Effector CD4-positive, alpha-beta T cell (primary cell): ENCODE data around the gene LCE3C. TPM values are rescaled to one million over a fixed set of nuclear protein-coding genes. Genes with fewer than 3 reads are reported as not detected.
"Not testable (repeated sequence)": the region's sequence is repeated elsewhere in the genome, so short reads cannot be mapped to it uniquely, and the experiment has no call there.

Experiments
- DNase-seq: peaks from one replicate; pipeline ENCODE4 v3.0.0-alpha.2; 2020
- total RNA-seq: gene quantifications from one replicate; lab custom pipeline; 2026; lab: John Stamatoyannopoulos, UW

LCE3C gene, protein sequence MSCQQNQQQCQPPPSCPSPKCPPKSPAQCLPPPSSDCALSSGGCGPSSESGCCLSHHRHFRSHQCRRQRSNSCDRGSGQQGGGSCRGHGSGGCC
- not detected for total RNA-seq

DNA sequence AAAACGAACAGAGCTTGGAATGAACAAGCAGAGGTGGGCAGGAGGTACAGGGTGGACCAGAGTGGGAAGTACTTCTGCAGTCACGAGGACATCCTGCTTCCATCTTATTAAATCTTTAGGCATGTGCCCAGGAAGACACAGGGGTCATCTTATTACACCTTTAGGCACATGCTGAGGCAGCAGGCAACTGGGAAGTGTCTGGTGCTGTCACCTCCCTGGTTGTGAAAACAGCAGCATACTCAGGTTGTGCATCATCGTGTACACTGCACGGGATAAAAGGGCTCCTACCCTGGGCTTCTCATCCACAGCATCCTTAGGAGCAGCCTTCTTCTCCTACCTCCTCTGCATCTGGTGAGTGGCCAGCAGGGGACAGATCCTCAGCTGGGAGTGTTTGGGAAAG, at the start of gene LCE3C:
TSS of gene LCE3C (plus strand) at position 301 of the 400 bp plus-strand sequence. CDS start 498 bp downstream, outside the sequence.
- DNase-seq: no peak

DNA sequence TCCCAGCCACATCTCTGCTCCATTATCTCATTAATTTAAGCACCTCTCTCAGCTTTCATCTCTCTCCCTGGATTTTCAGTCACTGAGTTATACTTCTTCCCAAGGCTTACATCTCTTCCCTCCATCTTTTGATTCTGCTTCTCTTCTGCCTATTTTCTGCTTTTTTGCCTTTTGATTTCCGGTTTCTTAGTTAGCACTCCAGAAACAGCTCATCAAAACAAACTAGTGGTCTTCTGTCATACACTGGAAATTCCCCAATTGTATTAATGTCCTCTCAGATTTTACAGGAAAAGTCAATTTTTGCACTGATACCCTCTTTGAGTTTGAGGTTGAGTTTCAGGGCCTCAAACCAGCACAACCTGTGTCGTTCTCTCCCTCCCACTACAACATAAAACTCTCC, 34.9 kb upstream of the LCE3C start:
- no peak for DNase-seq

DNA sequence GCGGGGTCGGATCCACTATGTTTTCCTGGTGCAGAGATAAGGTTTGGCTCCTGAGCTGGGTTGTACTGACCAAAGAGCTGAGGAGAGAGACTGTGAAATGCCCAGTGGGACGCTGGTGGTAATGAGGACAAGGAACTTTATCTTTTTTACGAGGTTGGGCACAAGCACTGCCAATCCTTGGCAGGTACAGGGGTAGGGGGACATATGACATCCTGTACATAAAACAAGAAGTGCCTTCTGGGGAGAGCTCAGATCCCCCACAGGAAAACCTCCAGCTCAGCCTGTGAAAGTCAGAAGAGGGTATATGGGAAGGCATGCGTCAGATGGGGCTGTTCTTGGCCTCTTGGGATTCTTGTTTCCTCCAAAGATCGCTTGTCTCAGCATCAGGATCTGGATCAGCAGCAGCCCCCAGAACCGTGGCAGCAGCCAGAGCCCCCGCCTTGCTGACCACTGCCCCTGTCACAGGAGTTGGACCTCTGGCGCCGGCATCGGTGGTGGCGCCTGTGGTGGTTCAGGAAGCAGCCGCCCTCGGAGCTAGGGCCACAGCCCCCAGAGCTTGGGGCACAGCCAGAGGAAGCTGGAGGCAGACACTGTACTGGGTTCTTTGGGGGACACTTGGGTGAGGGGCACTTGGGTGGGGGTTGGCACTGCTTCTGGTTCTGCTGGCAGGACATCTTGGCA, 34.4 kb upstream of the LCE3C start:
- no peak for DNase-seq

DNA sequence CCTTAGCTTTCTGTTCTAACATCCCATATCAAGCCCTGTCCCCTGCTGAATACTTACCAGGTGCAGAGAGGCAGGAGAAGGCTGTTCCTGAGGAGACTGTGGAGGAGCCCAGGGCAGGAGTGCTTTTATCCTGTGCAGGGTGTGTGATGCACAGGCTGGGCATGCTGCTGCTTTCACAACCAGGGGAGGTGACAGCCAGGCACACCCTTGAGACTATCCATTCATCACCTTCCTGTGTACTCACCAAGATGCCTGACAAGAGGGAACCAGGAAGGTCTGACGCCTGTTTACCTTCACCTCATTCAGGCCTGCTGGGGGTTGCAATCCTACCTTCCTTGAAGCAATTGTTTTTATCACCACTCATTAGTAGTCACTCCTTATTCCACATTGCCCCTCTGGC, 33.4 kb upstream of the LCE3C start, which contains the start of gene LCE3E:
TSS of gene LCE3E (minus strand) at position 100 of the 400 bp plus-strand sequence. CDS start 572 bp downstream, outside the sequence.
- DNase-seq: no peak

DNA sequence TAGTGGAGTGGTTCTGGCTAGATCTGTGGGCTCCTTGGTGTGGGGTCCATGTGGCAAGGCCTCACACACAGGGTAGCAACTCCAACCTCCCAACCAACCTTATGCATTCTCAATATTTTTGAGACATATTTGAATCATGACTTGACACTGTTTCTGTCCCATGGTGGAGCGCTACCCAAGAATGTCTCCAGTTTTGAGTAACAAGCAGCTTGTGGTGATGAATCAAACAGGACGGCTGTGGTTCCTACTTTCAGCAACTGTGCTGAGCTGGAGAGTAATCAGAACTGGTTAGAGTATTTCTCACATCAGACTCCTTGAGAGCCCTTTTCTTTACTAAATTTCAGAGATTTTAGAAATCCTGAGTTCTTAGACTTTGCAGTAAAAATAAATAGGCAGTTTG, 22.9 kb upstream of the LCE3C start:
- DNase-seq: no peak

DNA sequence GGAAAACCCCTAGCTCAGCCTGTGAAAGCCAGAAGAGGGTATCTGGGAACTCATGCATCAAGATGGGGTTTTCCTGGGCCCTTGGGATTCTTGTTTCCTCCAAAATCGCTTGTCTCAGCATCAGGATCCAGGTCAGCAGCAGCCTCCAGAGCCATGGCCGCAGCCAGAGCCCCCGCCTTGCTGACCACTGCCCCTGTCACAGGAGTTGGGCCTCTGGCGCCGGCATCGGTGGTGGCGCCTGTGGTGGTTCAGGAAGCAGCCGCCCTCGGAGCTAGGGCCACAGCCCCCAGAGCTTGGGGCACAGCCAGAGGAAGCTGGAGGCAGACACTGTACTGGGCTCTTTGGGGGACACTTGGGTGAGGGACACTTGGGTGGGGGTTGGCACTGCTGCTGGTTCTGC, 20.5 kb upstream of the LCE3C start:
- DNase-seq: not testable (repeated sequence)

DNA sequence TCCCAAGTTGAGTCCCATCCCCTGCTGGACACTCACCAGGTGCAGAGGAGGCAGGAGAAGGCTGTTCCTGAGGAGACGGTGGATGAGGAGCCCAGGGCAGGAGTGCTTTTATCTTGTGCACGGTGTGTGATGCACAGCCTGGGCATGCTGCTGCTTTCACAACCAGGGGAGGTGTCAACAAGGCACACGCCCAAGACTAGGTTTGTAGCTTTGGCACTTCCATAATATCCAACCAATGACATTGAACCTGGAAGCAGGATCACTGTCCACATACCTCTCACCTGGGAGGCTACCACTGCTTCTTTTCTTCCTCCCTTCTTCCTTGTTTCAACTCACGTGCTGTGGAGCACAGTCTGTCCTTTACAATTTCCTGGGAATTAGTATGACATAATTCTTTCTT, 19.6 kb upstream of the LCE3C start, which contains the start of gene LCE3D:
TSS of gene LCE3D (minus strand) at position 84 of the 400 bp plus-strand sequence. CDS start 580 bp downstream, outside the sequence.
- DNase-seq: no peak

DNA sequence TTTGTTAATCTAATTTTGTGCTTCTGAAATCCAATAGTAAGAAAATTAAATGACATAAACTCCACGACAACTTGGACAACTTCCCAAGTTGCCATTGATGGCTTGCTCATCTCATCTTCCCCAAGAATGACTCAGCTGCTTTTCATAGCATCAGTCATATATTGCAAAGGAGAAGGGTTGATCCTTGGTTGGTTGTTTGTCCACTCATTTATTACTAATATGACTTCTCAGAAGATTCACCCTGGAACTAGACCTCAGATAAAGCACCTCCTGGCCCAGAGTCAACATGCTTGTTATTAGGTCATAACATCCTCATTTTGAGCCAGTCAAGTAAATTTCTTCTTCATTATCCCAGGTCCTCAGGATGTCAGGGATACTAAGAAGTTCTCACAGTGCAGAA, 17.4 kb upstream of the LCE3C start:
- DNase-seq: no peak

DNA sequence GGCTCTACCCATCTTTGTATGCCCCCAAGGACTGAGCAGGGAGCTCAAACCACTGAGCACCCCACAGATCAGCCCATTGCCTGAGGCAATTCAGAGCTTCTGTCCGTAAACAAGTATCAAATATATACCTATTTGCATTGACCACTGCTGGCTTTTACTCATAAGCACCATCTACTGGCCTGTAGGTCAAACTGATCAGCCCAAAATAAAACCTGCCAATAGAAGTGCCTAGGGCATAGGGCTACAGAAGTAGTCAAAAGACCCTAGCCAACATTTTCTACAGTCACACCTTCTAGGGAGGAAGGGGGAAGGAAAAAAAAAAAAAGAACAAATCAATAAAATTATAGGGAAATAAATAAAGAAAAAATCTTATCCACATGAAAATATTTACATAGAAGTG, 14.4 kb upstream of the LCE3C start:
- DNase-seq: no peak

DNA sequence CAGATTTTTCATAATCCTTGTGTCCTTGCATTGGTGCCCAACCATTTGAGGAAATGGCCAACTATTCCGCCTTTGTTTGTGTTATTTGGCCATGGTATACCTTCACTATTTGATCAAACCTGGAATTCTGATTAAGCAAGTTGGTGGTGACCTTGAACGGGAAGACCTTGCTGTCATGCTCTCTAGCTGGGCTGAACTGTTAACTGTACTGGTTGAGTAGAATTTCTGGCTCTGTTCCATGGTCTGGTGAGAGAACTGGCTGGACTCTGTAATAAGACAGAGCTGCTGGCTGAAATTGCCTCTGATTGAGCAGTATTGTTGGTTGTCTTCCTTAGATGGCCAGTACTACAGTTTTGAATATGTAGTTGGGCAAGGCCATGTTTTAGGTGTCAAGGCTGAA, 3.0 kb upstream of the LCE3C start:
- DNase-seq: no peak

DNA sequence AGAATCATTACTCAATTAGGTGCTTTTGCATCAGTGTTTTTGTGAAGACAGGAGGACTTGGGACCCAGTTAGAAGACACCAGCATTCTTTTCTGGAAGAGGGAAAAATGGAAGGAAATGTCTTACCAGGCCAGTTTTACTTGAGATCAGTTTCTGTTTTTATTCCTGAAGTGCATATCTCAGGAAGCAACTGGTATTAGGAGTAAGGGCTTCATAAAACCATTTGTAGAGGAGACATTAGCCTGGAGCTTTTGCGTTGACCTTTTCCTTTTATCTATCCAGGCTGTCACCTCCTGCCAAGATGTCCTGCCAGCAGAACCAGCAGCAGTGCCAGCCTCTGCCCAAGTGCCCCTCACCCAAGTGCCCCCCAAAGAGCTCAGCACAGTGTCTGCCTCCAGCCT, 13.5 kb downstream of the LCE3C start, which contains the start of gene LCE3B:
TSS of gene LCE3B (plus strand) at position 301 of the 400 bp plus-strand sequence. CDS start at position 301, 0 bp downstream.
- DNase-seq: no peak

DNA sequence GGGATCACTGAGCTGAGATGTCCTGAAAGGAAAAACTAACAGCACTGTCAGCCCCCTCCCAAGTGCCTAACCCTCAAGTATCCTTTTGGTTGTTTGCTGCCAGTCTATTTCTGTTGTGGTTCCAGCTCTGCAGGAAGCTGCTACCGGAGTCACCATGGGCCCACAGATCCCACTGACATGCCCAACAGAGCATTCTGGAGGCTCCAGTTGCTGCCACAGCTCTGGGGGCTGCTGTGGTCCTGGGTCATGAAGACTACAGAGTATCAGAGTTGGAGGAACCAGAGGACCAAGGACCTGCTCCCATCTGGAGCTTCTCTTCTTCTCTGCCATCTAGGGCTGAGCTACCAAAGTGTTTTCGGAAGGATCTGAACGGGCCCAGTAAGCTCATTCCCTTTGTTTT, 22.0 kb downstream of the LCE3C start:
- DNase-seq: no peak

DNA sequence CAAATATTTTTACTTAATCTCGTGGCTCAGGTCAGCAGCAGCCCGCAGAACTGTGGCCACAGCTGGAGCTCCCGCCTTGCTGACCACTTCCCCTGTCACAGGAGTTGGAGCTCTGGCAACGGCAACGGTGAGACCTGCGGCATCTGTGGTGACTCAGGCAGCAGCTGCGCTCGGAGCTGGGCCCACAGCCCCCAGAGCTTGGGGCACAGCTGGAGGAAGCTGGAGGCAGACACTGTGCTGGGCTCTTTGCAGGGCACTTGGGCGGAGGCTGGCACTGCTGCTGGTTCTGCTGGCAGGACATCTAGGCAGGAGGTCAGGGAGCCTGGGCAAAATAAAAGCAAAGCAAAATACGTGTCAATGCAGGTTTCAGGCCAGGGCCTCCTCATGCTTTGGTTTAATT, 22.8 kb downstream of the LCE3C start, which contains the start of gene LCE3A:
TSS of gene LCE3A (minus strand) at position 301 of the 400 bp plus-strand sequence. CDS start at position 301, 0 bp downstream.
- DNase-seq: no peak

DNA sequence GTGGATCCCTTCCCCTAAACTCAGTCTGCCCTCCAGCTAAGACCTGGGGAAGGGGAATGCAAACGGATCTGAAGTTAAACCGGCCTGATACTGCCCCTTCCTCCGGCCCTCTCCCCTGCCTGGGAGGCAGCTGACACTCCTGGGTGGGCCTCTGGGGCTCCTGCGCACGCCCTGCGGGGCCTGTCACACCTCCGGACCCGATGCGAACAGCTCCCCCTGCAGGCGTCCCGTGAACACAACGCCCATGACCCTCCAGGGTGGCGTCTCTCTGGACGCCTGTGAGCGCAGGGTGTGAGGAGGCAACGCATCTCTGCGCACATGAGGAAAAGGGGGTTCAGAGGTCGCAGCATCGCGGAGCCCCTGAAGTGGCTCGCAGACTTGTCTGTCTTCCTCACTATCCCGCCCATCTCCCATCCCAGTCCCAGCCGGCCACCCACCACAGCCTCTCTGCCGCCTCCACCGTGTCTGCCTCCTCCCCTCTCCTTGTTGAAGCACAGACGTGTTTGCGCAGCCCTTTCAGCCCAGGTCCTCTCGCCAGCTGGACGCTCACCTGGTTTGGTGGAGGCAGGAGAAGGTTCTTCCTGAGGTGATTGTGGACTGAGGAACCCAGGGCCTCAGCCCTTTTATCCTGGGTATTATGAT, 23.3 kb downstream of the LCE3C start:
- no peak for DNase-seq

DNA sequence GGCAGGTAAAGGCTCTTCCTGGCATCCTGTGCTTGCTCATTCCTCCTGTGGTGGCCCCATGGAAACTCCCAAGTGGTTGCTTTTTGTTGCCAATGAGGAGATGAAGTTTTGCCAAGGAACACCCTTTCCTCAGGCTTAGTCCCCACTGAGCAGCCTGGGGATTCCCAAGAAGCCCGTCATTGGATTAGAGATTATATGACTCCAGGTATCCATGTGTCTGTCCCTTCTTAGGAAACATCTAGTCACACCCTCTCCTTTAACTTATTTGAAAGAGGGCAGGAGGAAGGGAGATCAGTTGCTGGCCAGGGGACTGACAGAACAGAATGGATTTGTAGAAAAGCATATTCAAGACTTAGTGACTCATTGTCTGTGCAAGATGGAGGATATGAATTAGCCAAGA, 26.7 kb downstream of the LCE3C start:
- no peak for DNase-seq

DNA sequence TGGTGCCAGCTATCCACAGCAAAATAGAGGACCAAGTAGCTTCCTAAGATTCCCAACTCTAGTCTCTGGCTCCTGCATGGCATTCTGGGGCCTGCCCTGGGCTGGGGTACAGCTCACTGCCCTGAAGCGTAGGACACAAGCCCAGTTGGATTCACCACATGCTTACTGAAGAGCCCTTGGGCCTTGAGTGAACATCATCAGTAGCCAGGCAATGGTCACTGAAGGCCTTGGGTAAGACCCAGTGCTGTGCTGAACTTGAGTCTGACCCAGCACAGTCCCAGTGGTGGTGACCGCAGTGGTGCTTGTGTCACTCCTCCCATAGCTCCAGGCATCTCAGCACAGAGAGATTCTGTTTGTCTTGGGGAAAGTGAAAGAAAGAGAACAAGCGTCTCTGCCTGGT, 30.6 kb downstream of the LCE3C start:
- DNase-seq: no peak

DNA sequence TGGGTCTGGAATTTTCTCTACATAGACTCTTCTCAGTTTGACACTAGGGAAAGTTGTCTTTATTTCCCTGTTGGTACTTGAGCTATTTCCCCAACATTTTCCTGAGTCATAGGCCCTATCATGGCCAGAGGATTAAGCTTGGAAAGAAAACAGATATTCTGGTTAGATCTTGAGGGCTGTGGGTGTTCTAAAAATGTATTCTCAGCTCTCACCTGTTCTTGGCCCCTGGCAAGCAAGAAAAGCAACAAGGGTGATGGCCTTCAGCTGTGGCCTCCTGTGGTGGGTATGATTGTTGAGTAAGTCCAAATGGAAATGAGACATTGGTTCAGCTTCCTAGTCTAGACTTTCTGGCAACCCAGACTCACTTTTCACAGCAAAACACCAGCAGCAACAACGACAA, 40.3 kb downstream of the LCE3C start:
- no peak for DNase-seq

DNA sequence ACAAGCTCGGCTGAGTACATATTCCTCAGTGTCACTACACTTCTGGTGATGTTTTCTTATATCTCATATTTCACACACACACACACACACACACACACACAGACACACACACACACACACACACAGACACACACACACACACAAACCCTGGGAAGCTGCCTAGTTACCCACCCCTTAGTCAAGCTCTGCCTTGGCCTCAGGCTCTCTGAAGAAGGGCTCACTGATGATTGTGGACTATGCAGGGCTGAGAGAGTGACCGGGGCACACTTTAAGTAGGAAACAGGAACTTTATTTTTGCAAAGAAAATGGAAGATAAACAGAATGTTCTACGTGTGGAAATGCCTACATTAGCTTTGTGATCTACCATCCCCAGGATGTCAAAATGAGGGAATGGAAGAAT, 43.9 kb downstream of the LCE3C start:
- DNase-seq: no peak

DNA sequence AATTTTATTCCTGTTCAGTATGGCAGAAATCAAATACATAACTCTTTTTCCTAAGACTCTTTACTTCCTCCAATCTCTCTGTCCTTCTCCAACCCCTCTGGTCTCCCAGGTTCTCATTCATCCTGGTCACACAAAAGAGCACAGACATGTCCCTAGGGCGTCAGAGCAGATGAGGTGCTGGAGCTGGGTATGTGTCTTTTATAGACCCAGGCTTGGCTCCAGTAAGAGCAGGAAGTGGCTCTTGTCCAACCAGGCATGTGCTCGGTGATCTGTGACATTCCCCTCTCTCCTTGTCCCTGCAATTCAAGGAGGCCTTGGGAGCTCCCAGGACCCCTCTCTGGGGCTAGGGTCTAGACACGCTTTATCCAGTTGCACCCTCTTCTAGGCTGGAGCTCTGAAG, 45.1 kb downstream of the LCE3C start:
- DNase-seq: no peak

DNA sequence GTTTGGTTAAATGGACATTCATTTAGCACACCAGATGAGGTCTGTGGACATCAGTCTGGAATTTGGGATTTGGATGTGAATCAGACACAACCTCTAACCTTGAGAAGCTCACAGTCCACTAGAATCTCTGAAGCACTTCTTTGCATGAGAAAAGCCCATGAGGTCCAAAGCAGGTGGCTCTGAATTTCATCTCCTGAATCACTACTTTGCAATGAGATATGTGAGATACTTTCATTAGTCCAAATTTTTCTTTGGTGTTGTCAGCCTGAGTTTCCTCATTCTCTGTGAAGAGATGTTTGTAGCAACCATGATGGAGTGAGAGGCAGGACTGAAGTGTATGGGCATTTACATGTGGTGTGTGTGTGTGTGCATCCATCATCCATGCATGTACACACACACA, 46.6 kb downstream of the LCE3C start:
- no peak for DNase-seq
